NCI-H2029 treated with DMSO at 0.1 percent for 48 hours (cell line): ENCODE data around the gene HIF3A.
A peak's percentile ranks its signal among the peaks of the same experiment; 100 is the strongest.

ENCODE experiments used
- DNase-seq: peaks from one replicate; lab custom pipeline; 2025; lab: John Stamatoyannopoulos, UW

The HIF3A gene

DNA sequence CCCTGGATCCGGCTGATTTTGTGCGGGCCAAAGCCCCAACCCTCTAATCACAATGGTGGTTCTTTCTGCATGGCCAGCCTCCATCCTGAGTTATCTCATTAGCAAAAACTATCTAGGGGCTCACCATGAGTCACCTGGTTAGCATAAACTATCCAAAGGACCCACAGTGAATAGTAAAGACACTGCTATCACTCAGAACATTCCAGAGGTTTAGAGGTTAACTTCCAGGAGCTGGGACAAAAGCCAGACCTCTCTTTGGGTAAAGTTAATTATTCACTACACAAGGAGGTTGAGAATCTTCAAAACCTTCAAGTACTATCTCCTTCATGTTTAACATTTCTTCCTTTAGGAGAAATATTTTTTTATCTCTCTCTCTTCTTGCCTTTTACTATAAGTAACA lies 31.2 kb downstream of the HIF3A start:
- no peak for DNase-seq

GRCh38 chr19:46330319-46330918 lies 33.6 kb downstream of the HIF3A start:
- DNase-seq, result no peak

DNA sequence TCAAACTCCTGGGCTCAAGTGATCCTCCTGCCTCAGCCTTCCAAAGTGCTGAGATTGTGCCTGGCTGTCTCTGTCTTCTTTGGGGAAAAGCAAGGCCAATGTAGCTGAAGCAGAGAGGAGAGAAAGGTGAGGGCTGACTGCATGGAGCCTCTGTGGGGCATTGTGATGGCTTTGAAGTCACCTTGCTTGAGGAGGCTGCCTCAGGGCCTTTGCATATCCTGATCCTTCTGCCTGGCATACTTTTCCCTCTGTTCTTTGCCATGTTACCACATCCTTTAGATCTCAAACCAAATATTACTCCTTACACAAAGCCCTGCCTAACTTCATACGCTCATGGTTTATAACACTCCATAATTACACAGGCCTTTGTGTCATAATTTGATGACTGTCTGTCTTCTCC lies 40.6 kb downstream of the HIF3A start:
- no peak for DNase-seq

DNA sequence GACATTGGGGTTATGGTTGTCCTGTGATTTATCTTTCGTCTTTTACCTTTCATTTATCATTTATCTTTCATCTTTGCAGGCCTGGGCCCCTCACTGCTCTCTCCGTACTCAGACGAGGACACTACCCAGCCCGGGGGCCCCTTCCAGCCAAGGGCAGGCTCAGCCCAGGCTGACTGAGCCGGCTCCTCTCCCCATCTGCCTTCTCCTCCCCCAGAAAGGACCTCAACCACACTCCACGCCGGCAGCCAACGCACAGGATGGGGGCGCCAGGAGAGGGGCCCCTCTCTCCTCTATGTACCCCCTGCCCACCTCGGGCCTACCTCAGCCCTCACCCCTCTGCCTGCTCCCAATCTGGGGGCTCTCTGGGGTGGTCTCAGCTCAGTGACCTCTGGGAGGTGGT lies 42.6 kb downstream of the HIF3A start:
- no peak for DNase-seq

DNA sequence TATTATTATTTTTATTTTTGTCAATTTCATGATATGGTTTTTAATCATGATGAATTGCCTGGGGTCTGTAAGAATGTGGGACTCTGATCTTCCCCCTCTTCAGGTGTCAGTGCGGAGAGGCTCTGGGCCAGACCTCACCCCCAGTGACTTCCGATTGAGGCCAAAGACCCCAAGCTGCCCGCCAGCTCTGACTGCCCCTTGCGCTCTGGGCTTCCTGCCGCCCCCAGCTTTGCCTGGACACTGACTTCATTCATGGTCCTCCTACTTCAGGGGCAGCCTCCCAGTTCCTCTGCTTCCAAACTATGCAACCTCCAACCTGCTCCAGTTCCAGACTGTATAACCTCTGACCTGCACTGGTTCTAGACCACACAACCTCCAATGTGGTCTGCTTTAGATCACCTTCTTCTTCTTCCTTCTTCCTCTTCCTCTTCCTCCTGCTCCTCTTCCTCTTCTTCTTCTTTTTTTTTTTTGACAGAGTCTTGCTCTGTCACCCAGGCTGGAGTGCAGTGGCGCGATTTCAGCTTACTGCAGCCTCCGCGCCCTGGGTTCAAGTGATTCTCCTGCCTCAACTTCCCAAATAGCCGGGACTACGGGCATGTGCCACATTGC lies 43.3 kb downstream of the HIF3A start:
- no peak for DNase-seq

DNA sequence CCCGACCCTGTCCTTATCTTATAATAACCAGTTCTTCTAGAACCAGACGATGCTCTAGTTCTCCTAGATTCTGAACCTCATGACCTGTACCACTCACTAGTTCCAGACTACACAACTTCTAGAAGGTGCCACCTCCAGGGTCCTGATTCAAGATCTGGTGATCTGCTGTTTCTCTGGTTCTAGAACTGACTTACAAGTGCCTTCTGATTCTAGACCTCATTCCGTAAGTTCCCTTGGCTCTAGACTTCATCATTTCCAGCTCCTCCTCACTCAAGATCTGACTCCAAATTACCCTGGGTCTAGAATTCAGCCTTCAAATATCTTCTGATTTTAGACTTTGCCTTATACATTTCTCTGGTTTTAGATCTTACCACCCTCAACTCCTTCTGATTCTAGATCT lies 45.1 kb downstream of the HIF3A start:
- no peak for DNase-seq

- DNase-seq, result peak; percentile 8
Measured at GRCh38 chr19:46344363-46344762, 47.5 kb downstream of the HIF3A start.

DNA sequence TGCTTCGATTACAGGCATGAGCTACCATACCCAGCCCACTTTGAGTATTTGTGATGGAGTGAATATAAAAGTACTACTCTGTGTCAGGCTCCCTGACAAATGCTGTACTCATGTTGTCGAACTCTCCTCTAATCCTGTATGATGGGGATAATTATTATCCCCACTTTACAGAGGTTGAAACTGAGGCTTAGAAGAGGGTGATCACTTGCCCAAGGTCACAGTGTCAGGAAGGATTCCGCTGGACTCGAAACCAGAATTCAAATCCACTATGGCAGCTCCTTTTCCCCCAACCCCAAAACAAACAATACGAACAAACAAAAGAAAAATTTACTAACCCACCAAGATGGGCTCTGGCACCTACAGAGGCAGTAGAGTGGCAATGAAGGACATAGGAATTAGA lies 48.3 kb downstream of the HIF3A start:
- DNase-seq, result no peak

GRCh38 chr19:46346821-46347571 lies 50.2 kb downstream of the HIF3A start, which contains the start of gene PPP5C:
Gene PPP5C (plus strand): TSS chr19:46347087. CDS start chr19:46347097, 10 bp downstream.
- peak; percentile 80 for DNase-seq

DNA sequence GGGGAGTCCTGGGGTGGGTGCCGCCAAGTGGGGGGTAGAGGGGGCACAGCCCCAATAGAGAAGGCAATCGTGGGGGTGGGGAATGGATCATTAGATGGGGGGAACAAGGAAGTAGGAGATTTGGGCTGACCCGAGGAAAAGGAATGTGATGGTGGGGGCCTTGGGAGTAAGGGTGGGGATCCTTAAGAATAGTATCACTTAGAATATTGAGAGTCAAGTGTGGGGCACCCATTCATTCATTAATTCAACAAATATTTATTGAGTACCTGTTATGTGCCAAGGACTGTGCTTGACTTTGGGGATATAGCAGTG lies 50.7 kb downstream of the HIF3A start:
- no peak for DNase-seq

GRCh38 chr19:46347985-46348384 lies 51.1 kb downstream of the HIF3A start:
- no peak for DNase-seq

- peak; percentile 16 for DNase-seq
Measured at GRCh38 chr19:46349311-46349993, 52.6 kb downstream of the HIF3A start.

DNA sequence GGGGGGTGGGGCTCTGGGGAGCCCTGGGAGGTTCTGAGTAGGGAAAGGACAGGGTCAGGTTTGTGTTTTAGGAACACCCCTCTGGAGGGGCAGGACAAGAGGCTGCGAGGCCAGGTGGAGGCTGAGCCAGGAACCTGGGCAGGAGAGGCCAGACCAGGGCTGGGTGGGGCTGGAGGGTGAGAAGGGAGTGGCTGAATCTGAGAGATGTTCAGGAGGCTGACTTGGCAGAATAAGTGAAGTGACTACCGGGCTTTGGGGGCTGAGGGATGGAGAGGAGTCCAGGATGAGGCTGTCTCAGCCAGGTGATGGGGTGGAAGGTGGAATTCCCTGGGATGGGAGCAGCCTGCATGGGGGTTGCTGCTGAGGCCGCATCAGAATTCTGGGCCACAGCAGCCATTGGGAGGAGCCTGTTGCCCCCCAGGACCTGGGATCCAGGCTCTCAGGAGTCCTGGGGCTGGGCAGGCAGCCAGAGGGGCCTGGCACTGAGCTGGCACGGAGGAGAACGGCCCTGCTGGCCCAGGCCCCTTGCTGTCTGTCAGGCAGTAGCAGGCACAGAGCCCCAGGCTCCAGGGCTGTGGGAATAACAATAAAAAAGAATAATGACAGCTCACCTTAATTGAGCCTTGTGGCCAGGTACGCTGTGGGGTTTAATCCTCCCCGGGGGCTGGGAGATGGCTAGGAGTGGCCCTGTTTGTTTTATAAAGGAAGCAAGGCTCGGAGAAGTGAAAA lies 53.4 kb downstream of the HIF3A start:
- no peak for DNase-seq

- DNase-seq, result no peak
Measured at GRCh38 chr19:46350758-46351159, 53.9 kb downstream of the HIF3A start.

- DNase-seq, result peak; percentile 7
Measured at GRCh38 chr19:46351241-46352041, 54.6 kb downstream of the HIF3A start.

- DNase-seq, result peak; percentile 42
Measured at GRCh38 chr19:46353730-46354528, 57.1 kb downstream of the HIF3A start.

DNA sequence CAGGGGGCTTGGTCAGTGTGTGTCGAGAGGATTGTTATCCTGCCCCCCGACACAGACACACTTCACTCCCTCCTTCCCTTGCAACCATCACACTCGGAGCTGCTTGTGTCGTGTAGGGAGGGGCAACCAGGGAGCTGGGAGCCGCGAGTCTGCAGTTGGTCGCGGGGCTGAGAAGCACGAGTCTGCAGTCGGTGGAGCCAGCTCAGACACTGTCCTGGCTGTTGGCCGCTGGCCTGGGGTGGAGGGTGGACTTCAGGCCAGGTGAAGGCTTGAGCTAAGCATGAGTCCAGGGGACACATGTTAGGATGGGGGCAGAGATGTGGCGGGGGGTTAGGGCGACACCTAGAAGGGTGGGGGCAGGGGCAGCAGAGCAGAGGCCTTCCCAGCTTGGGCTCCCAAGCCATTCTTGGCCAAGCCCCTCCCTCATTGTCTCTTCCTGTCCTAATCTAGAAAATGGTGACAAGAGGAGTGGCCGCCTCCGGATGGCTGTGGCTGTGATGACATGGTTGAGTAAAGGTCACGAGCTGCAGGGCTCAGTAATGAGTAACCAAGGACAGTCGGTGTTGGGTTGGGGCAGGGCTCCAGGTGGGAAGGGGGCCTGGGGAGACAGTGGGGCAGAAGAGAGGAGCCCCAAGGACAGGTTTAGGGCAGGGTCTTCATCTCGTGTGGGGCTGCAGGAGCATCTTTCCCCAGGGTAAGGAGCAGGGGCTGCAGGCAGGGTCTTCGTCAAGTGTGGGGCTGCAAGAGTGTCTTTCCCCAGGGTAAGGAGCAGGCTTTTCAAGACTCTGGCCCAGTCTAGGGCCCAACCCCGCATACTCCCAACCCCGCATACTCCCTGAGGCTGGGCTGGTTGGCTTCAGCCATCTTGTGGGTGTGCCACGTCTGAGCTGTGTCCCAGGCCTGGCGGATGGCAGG lies 58.6 kb downstream of the HIF3A start:
- DNase-seq, result no peak

GRCh38 chr19:46356149-46357055 lies 59.6 kb downstream of the HIF3A start:
- DNase-seq, result no peak
